Lower leg skin (tissue), 4 donors: ENCODE measurements around the gene ZNF608. TPM values are rescaled to one million over a fixed set of nuclear protein-coding genes. Genes with fewer than 3 reads are reported as not detected.

Experiments
- DNase-seq, 2 donors: peaks; one replicate each; pipeline ENCODE4 v3.0.0-alpha.2; 2019; ENCODE audit warnings: low spot score in 2 of 2
- H3K4me3 ChIP-seq: fragments of 200-600 bp; sonication (generic); 2 replicates; pipeline ENCODE4 v1.5.1; 2017; ENCODE audit warnings: mild to moderate bottlenecking, low read depth; ENCODE audit not compliant: poor library complexity, severe bottlenecking
- CTCF ChIP-seq, 3 donors: fragments of 450-650 bp; IDR thresholded peaks; one replicate each; pipeline ENCODE4 v1.5.1; 2016; ENCODE audit warnings: antibody characterized with exemption in 3 of 3, mild to moderate bottlenecking in 3 of 3, moderate library complexity in 2 of 3
- POLR2A ChIP-seq, 2 donors: fragments of 450-650 bp; IDR thresholded peaks; one replicate each; pipeline ENCODE4 v1.6.1; 2016 to 2017; ENCODE audit warnings: antibody characterized with exemption in 2 of 2, mild to moderate bottlenecking in 1 of 2, moderate library complexity in 1 of 2
- WGBS, 2 donors: methylation state at CpG; one replicate each; pipeline ENCODE4 v1.1.5; 2018; 5-methylcytosine and 5-hydroxymethylcytosine counted together
- intact Hi-C: fragments of 100-400 bp; cut with DNase I; formaldehyde crosslinking; loops from one replicate; pipeline ENCODE4 v1.15.0; 2023; ENCODE audit warnings: low total_unique reads
- total RNA-seq, 4 donors: library from RNA; depleted of rRNA; stranded (reverse); fragments of >200 nt; gene quantifications; one replicate each; pipeline ENCODE4 v1.1.0, GENCODE V29; 2016

ZNF608 gene
- total RNA-seq, 4 donors from 2014 or later: 3.8 to 11.6 (median 6.7) TPM

DNA sequence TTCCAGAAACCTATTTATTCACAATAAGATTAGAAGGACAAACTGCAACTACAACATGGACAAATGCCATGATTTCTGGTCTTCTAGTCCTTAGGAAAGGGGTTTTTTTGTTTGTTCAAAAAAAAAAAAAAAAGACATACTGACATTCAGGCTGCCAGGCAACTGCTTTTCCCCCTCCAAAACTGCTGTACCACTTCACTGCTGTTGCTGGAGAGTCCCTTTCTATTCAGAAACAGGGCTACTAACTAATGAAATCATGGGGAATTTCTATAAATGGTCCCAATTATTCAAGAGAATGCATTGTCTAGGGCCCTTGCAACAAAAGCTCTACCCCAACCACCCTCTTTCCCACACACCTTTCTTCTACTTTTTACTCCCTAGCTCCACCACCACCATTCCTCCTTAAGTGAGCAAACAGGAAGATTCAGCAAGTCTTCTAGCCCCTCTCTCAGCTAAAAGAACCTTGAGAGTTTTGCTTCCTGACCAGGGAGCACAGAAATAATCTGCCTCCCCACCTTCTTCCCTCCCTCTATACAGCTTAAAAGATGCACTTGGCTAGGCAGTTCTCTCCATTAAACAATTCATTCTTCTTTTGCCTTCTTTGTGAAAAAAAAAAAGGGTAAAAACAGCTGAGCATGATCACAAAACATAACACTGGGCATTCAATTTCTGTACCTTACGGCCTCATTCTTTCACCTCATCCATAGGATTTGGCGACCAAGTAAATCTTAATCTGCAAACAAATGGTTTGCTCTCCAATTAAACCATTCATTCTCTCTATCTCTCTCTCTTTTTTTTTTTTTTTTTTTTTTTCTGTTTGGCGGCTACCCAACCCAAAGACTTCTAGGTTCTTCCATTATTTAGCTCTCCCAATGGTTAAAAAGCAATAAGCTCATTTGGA is 13.8 kb downstream of the ZNF608 start:
- no peak overlapping the region for H3K4me3 ChIP-seq
- TF ChIP-seq POLR2A (IDR thresholded peaks at IDR 0.05) (no peak), CTCF (IDR thresholded peaks at IDR 0.05) (no peak)
- intact Hi-C loops: no loop called here
- 91 to 94% methylated on average over 3 of the region's 3 CpGs for WGBS, 2 donors
- no peak for DNase-seq

- WGBS, 2 donors: 90 to 92% methylated on average over 2 of the region's 2 CpGs
- TF ChIP-seq CTCF (IDR thresholded peaks at IDR 0.05) (no peak), POLR2A (IDR thresholded peaks at IDR 0.05) (no peak)
- no peak overlapping the region for H3K4me3 ChIP-seq
- no peak for DNase-seq
- intact Hi-C loops: no loop called here
Measured at GRCh38 chr5:124730381-124730780, 16.1 kb downstream of the ZNF608 start.

- WGBS, 2 donors: 79 to 80% methylated on average over 1 of the region's 1 CpG
- no peak for TF ChIP-seq CTCF (IDR thresholded peaks at IDR 0.05)
- DNase-seq: no peak
- H3K4me3 ChIP-seq: no peak overlapping the region
- intact Hi-C loops: no loop called here
Measured at GRCh38 chr5:124729720-124730359, 16.6 kb downstream of the ZNF608 start.

DNA sequence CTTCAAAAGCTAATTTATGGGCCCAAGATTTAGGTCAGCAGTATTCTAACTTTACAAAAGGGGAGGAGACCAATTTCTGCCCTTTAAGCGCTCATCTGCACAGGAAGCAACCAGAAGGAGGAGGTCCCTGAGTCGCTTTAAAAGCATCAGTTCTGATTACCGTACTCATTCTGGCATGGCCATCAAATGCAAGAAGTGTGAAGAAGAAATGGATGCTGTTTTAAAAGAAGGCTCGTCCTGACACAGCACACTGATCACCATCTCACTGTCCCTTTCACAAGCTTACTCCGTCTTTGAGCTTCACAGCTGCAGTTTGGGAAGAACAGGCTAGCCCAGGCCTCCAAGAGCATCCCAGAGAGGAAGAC is 17.5 kb downstream of the ZNF608 start:
- no peak overlapping the region for H3K4me3 ChIP-seq
- 92 to 94% methylated on average over 5 of the region's 5 CpGs for WGBS, 2 donors
- intact Hi-C loops: no loop called here
- TF ChIP-seq CTCF (IDR thresholded peaks at IDR 0.05): no peak
- no peak for TF ChIP-seq POLR2A (IDR thresholded peaks at IDR 0.05)
- no peak for DNase-seq

GRCh38 chr5:124728331-124728967 is 18.0 kb downstream of the ZNF608 start:
- 96% methylated on average over 5 of the region's 5 CpGs for WGBS, 2 donors
- no peak for TF ChIP-seq CTCF (IDR thresholded peaks at IDR 0.05)
- no peak for TF ChIP-seq POLR2A (IDR thresholded peaks at IDR 0.05)
- no peak for DNase-seq
- intact Hi-C loops: no loop called here
- H3K4me3 ChIP-seq: no peak overlapping the region
